SKM-1 (cell line): ENCODE results near the gene PARP4.
"Not testable (repeated sequence)": the region's sequence is repeated elsewhere in the genome, so short reads cannot be mapped to it uniquely, and the experiment has no call there.

Experiments
- DNase-seq: peaks from one replicate; lab custom pipeline; 2025; ENCODE audit not compliant: unreplicated experiment; lab: John Stamatoyannopoulos, UW

PARP4 gene

GRCh38 chr13:24371273-24371672 is 141.3 kb downstream of the PARP4 start:
- not testable (repeated sequence) for DNase-seq
